Uterus (tissue), 4 donors: ENCODE measurements around the gene GRK6. TPM values are rescaled to one million over a fixed set of nuclear protein-coding genes. Genes with fewer than 3 reads are reported as not detected.

Experiments
- DNase-seq, 2 donors: peaks; one replicate each; pipeline ENCODE4 v3.0.0-alpha.2; 2019 to 2020
- H3K27ac ChIP-seq, 2 donors: fragments of 200-600 bp; sonication (generic); 1 replicate in 1 of 2; 2 replicates in 1 of 2; pipeline ENCODE4 v1.5.1; 2016 to 2018
- H3K27me3 ChIP-seq, 2 donors: fragments of 200-600 bp; sonication (generic); one replicate each; pipeline ENCODE4 v1.5.1; 2018 to 2019; ENCODE audit warnings: control low read depth in 1 of 2
- H3K36me3 ChIP-seq, 2 donors: fragments of 200-600 bp; sonication (generic); one replicate each; pipeline ENCODE4 v1.5.1; 2019; ENCODE audit warnings: control low read depth in 1 of 2
- H3K4me1 ChIP-seq, 2 donors: fragments of 200-600 bp; sonication (generic); one replicate each; pipeline ENCODE4 v1.5.1; 2018 to 2019; ENCODE audit warnings: control low read depth in 1 of 2
- H3K4me3 ChIP-seq, 2 donors: fragments of 200-600 bp; sonication (generic); 1 replicate in 1 of 2; 2 replicates in 1 of 2; pipeline ENCODE4 v1.5.1; 2018 to 2019; ENCODE audit warnings: mild to moderate bottlenecking in 1 of 2
- H3K9me3 ChIP-seq, 2 donors: fragments of 200-600 bp; sonication (generic); one replicate each; pipeline ENCODE4 v1.5.1; 2019; ENCODE audit warnings: control low read depth in 1 of 2
- CTCF ChIP-seq, 4 experiments: fragments of 200-600 bp in 2 of 4; fragments of 450-650 bp in 2 of 4; sonication (generic) in 2 of 4; IDR thresholded peaks; one replicate each; pipeline ENCODE4 v1.5.1; 2016 to 2019; ENCODE audit warnings: antibody characterized with exemption in 4 of 4, mild to moderate bottlenecking in 2 of 4, moderate library complexity in 1 of 4
- POLR2A ChIP-seq, 2 donors: fragments of 450-650 bp; IDR thresholded peaks; one replicate each; pipeline ENCODE4 v1.6.1; 2016; ENCODE audit warnings: antibody characterized with exemption in 2 of 2, mild to moderate bottlenecking in 1 of 2, moderate library complexity in 1 of 2
- intact Hi-C: fragments of 100-400 bp; cut with DNase I; formaldehyde crosslinking; loops from one replicate; pipeline ENCODE4 v1.15.1; 2023; ENCODE audit warnings: low total_unique reads
- total RNA-seq, 4 donors: library from RNA; depleted of rRNA in 3 of 4; stranded (reverse); fragments of >200 nt in 3 of 4; gene quantifications; one replicate each; pipeline versions ENCODE4 v1.1.0 to v1.2.4, GENCODE V29; 2014 to 2023
- donor health status: DM: yes; HTN: yes; CAD: no.

Gene GRK6
- total RNA-seq, 4 donors from 2014 or later, result 16.4 to 29.8 (median 20.9) TPM

GRCh38 chr5:177434942-177435738, 8.7 kb downstream of the GRK6 start:
- no peaks in the 10 kb centered on the region for H3K36me3 ChIP-seq
- H3K4me3 ChIP-seq, result no peak overlapping the region
- intact Hi-C loops, result no loop called here
- no peaks in the 10 kb centered on the region for H3K4me1 ChIP-seq
- no peaks in the 10 kb centered on the region for H3K27me3 ChIP-seq
- TF ChIP-seq POLR2A (IDR thresholded peaks at IDR 0.05) (no peak), CTCF (IDR thresholded peaks at IDR 0.05) (no peak)
- H3K27ac ChIP-seq, result no peak overlapping the region
- no peaks in the 10 kb centered on the region for H3K9me3 ChIP-seq
- DNase-seq, result no peak

DNA sequence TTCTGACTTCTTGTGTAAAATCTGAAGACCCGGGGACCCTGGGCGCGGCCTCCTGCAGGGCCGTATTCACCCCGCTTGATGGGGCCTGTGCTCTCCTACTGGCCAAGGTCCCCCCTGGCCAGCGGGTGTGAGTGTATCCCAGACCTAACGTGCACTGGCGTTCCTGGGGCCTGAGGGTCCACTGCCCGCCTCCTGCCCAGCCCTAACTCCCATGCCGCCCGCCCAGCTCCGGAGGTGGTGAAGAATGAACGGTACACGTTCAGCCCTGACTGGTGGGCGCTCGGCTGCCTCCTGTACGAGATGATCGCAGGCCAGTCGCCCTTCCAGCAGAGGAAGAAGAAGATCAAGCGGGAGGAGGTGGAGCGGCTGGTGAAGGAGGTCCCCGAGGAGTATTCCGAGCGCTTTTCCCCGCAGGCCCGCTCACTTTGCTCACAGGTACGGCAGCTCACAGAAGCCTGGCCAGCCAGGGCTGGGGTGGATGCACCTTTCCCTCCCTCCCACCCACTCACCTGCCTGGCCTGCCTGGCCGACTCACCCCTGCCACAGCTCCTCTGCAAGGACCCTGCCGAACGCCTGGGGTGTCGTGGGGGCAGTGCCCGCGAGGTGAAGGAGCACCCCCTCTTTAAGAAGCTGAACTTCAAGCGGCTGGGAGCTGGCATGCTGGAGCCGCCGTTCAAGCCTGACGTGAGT, 9.5 kb downstream of the GRK6 start:
- Histone ChIP-seq H3K4me3 (no peak overlapping the region), H3K4me1 (no peaks in the 10 kb centered on the region), H3K27ac (no peak overlapping the region), H3K9me3 (no peaks in the 10 kb centered on the region), H3K36me3 (no peaks in the 10 kb centered on the region), H3K27me3 (no peaks in the 10 kb centered on the region)
- intact Hi-C loops, result no loop called here
- TF ChIP-seq POLR2A (IDR thresholded peaks at IDR 0.05) (no peak), CTCF (IDR thresholded peaks at IDR 0.05) (no peak)
- DNase-seq, result no peak

DNA sequence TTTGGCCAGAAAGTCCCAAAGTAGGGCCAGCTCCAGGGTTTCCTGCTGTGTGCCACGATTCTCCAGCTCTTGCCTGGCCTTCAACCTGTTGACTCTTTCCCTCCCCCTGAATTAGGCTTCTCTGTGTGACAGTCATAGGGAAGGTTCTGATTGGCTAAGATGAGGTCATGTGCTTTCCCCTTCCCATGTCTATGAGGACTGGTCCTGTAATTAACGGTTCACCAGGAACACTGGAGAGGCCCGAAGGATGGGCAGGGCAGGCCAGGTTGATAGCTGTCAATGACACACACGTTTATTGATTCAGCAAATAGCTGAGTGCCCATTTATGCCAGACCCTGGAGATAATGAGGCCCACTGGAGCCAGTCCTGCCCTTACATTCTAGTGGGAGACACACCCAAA, 11.1 kb downstream of the GRK6 start:
- Histone ChIP-seq H3K27ac (no peak overlapping the region), H3K4me1 (no peaks in the 10 kb centered on the region), H3K4me3 (no peak overlapping the region), H3K27me3 (no peaks in the 10 kb centered on the region), H3K9me3 (no peaks in the 10 kb centered on the region), H3K36me3 (no peaks in the 10 kb centered on the region)
- intact Hi-C loops, result no loop called here
- no peak for DNase-seq
- TF ChIP-seq CTCF (IDR thresholded peaks at IDR 0.05), result no peak
- TF ChIP-seq POLR2A (IDR thresholded peaks at IDR 0.05), result no peak

DNA sequence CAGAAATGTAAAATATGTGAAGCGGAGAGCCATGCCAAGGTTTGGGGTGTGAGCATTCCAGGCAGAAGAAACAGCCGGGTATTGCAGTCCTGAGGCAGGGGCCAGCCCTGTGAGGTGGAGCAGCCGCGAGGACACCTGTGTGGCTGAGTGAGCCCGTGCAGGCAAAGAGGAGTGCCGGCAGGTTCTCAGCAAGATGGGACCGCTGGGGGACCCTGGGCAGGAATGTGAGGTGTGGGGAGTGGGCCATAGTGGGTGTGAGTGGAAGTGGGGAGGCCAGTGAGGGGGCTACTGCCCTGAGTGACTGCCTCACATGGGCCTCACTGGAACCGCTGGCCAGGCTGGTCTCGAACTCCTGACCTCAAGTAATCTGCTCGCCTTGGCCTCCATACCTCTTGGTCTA, 12.0 kb downstream of the GRK6 start:
- no peak overlapping the region for H3K4me3 ChIP-seq
- intact Hi-C loops, result no loop called here
- no peak for DNase-seq

More for the DNA sequence above, 12.0 kb downstream of the GRK6 start:
- Histone ChIP-seq H3K4me1 (no peaks in the 10 kb centered on the region), H3K9me3 (no peaks in the 10 kb centered on the region), H3K27me3 (no peaks in the 10 kb centered on the region), H3K36me3 (no peaks in the 10 kb centered on the region), H3K27ac (no peak overlapping the region)
- TF ChIP-seq CTCF (IDR thresholded peaks at IDR 0.05) (no peak), POLR2A (IDR thresholded peaks at IDR 0.05) (no peak)
